HepG2 (cell line): ENCODE results near the gene NPB. TPM values are rescaled to one million over a fixed set of nuclear protein-coding genes. Genes with fewer than 3 reads are reported as not detected.

Experiments used
- ATAC-seq: fragments of 200-7000 bp; cut with Tn5 transposase; 3 replicates; pipeline ENCODE4 v1.9.1; 2020; ENCODE audit warnings: mild to moderate bottlenecking, moderate library complexity
- BruUV-seq: library from RNA; stranded (reverse); fragments of 400-500 nt; replicated peaks from 2 replicates; lab custom pipeline; 2021; lab: Mats Ljungman, UMichigan
- CTCF ChIA-PET: fragments of 300-600 bp; formaldehyde crosslinking; extraction: SDS; loops from one replicate; lab custom pipeline; 2021; ENCODE audit warnings: low total read pairs, inconsistent platforms, low intra/inter-chr PET ratio; lab: Yijun Ruan, JAX
- POLR2A ChIA-PET: fragments of 350-600 bp; sonication (Branson Sonifier 250); formaldehyde crosslinking; loops from one replicate; lab custom pipeline; 2020; ENCODE audit warnings: antibody characterized with exemption, inconsistent platforms; lab: Yijun Ruan, JAX
- DNase-seq: peaks from one replicate; pipeline ENCODE4 v3.0.0-alpha.2; 2015; ENCODE audit warnings: low spot score
- FAIRE-seq: peaks from 3 replicates; lab custom pipeline; 2011; peaks lifted over from hg19 to GRCh38; lab: Jason Lieb, UNC
- H2AFZ ChIP-seq: one replicate; pipeline ENCODE4 v1.6.1; 2011; ENCODE audit warnings: low read length, inconsistent platforms
- H3K27ac ChIP-seq: fragments of 300-600 bp; 3 replicates; pipeline ENCODE4 v1.8.0; 2011; ENCODE audit warnings: mixed run types, mild to moderate bottlenecking, mixed read lengths, low read length, inconsistent platforms; ENCODE audit not compliant: insufficient read depth; ENCODE audit errors: extremely low read length
- H3K27me3 ChIP-seq, 2 experiments: fragments of 200-600 bp in 1 of 2; 2 replicates in 1 of 2; 3 replicates in 1 of 2; pipeline versions ENCODE4 v1.6.0 to v1.8.0; 2011; ENCODE audit warnings: low read length in 2 of 2, mild to moderate bottlenecking in 2 of 2, moderate library complexity in 2 of 2, inconsistent platforms in 1 of 2; ENCODE audit not compliant: insufficient read depth in 2 of 2, control insufficient read depth in 1 of 2
- H3K36me3 ChIP-seq, 2 experiments: fragments of 200-600 bp in 1 of 2; replicated peaks in 1 of 2; 2 replicates in 1 of 2; 3 replicates in 1 of 2; pipeline versions ENCODE4 v1.5.1 to v1.8.0; 2011; ENCODE audit warnings: low read length in 2 of 2, inconsistent platforms in 1 of 2; ENCODE audit not compliant: insufficient read depth in 2 of 2, control insufficient read depth in 1 of 2
- H3K4me1 ChIP-seq: 2 replicates; pipeline ENCODE4 v1.5.1; 2012; ENCODE audit warnings: low read length, inconsistent platforms; ENCODE audit not compliant: insufficient read depth
- H3K4me2 ChIP-seq: 2 replicates; pipeline ENCODE4 v1.6.0; 2011; ENCODE audit warnings: low read depth, low read length, inconsistent platforms
- H3K4me3 ChIP-seq, 3 experiments: fragments of 200-600 bp in 1 of 3; sonication (generic), shearing (Covaris generic) in 1 of 3; replicated peaks in 1 of 3; 2 replicates each; pipeline ENCODE4 v1.5.1; 2011 to 2016; ENCODE audit warnings: low read length in 3 of 3, inconsistent platforms in 2 of 3, low read depth in 2 of 3, mild to moderate bottlenecking in 2 of 3, control low read depth in 1 of 3, mixed read lengths in 1 of 3; ENCODE audit not compliant: insufficient read depth in 1 of 3
- H3K79me2 ChIP-seq: one replicate; pipeline ENCODE4 v1.6.1; 2011; ENCODE audit warnings: low read length, inconsistent platforms; ENCODE audit not compliant: insufficient read depth
- H3K9ac ChIP-seq: 2 replicates; pipeline ENCODE4 v1.6.0; 2011; ENCODE audit warnings: mild to moderate bottlenecking, low read depth, low read length, inconsistent platforms; ENCODE audit not compliant: insufficient read depth
- H3K9me3 ChIP-seq: 2 replicates; pipeline ENCODE4 v1.5.1; 2012; ENCODE audit warnings: mild to moderate bottlenecking, low read length
- H4K20me1 ChIP-seq: 2 replicates; pipeline ENCODE4 v1.6.0; 2011; ENCODE audit warnings: inconsistent platforms, mild to moderate bottlenecking, low read length, moderate library complexity; ENCODE audit not compliant: insufficient read depth
- AKAP8 ChIP-seq: sonication (generic); formaldehyde crosslinking; IDR thresholded peaks from 2 replicates; pipeline ENCODE4 v1.5.1; 2020; ENCODE audit warnings: mild to moderate bottlenecking, missing genetic modification reagents
- GABPB1 ChIP-seq: IDR thresholded peaks from 2 replicates; pipeline ENCODE4 v1.6.1; 2016; ENCODE audit warnings: mild to moderate bottlenecking, missing genetic modification reagents, moderate library complexity, missing compliant biosample characterization
- HES4 ChIP-seq: sonication (generic); formaldehyde crosslinking; IDR thresholded peaks from 2 replicates; pipeline ENCODE4 v1.9.0; 2021; ENCODE audit warnings: mild to moderate bottlenecking, missing genetic modification reagents, borderline replicate concordance
- MTA1 ChIP-seq: sonication (generic); formaldehyde crosslinking; IDR thresholded peaks from 2 replicates; pipeline ENCODE4 v1.4.0; 2020; ENCODE audit warnings: missing genetic modification reagents, mild to moderate bottlenecking, borderline replicate concordance
- PHF20 ChIP-seq: sonication (generic); formaldehyde crosslinking; IDR thresholded peaks from 2 replicates; pipeline ENCODE4 v1.5.0; 2020; ENCODE audit warnings: mild to moderate bottlenecking, missing genetic modification reagents
- TMF1 ChIP-seq: sonication (generic); formaldehyde crosslinking; IDR thresholded peaks from 2 replicates; pipeline ENCODE4 v1.8.1; 2022; ENCODE audit warnings: low read depth, missing genetic modification reagents
- ZNF280D ChIP-seq: sonication (generic); formaldehyde crosslinking; IDR thresholded peaks from 2 replicates; pipeline ENCODE4 v1.5.1; 2020; ENCODE audit warnings: mild to moderate bottlenecking, missing genetic modification reagents
- ZNF563 ChIP-seq: sonication (generic); formaldehyde crosslinking; IDR thresholded peaks from 2 replicates; pipeline ENCODE4 v1.8.0; 2022; ENCODE audit warnings: mild to moderate bottlenecking, moderate library complexity, missing genetic modification reagents
- ZNF761 ChIP-seq: sonication (generic); formaldehyde crosslinking; conservative IDR thresholded peaks from 2 replicates; pipeline ENCODE4 v1.4.0; 2020; ENCODE audit warnings: mild to moderate bottlenecking, missing genetic modification reagents
- WGBS: methylation state at CpG from one replicate; pipeline ENCODE4 v1.1.6; 2017; ENCODE audit warnings: low lambda C conversion rate; 5-methylcytosine and 5-hydroxymethylcytosine counted together
- in situ Hi-C: cut with HindIII; loops from 2 replicates; pipeline ENCODE4 v1.10.0; 2017; ENCODE audit warnings: low pct_unique_long_range_greater_than_20kb; ENCODE audit not compliant: extremely low pct_ligation_motif_present
- intact Hi-C: fragments of 100-400 bp; cut with micrococcal nuclease; formaldehyde crosslinking; loops from one replicate; pipeline ENCODE4 v1.10.0; 2022; ENCODE audit not compliant: unreplicated experiment
- polyA plus RNA-seq, 8 experiments: library from polyadenylated mRNA; depleted of rRNA in 3 of 8; stranded (reverse) in 7 of 8; unstranded in 1 of 8; fragments of >200 nt; fragmentation: Illumina TruSeq in 4 of 8; extraction: Trizol in 4 of 8; gene quantifications; 2 replicates each; pipeline versions ENCODE4 v1.2.1 to v1.2.3, GENCODE V29; 2011 to 2016; ENCODE audit warnings: low read depth in 4 of 8, missing spikeins in 1 of 8, mixed read lengths in 1 of 8; ENCODE audit not compliant: insufficient read depth in 1 of 8
- total RNA-seq, 5 experiments: library from RNA; depleted of rRNA; stranded (reverse); fragments of >200 nt; fragmentation: Illumina TruSeq; extraction: Trizol; gene quantifications; 2 replicates each; pipeline ENCODE4 v1.2.3, GENCODE V29; 2016; ENCODE audit warnings: low read depth in 1 of 5
- TF ChIP-seq, protein P1 (sequence below): IDR thresholded peaks from 2 replicates; pipeline ENCODE4 v1.6.1; 2018; ENCODE audit warnings: missing genetic modification reagents, mild to moderate bottlenecking, missing compliant biosample characterization
- TF ChIP-seq, protein P2 (sequence below): sonication (generic); formaldehyde crosslinking; IDR thresholded peaks from 2 replicates; pipeline ENCODE4 v1.8.0; 2022; ENCODE audit warnings: missing genetic modification reagents, mild to moderate bottlenecking, inconsistent platforms, borderline replicate concordance

Gene NPB
- total and polyA plus RNA-seq, 2 of the 13 experiments (the other 11 are each of a cell fraction or from before 2014, with no cell fraction given): 0.11 to 0.93 TPM

- H3K9me3 ChIP-seq: no peaks in the 10 kb centered on the region
- H3K79me2 ChIP-seq: peaks cover 33% of the 10 kb centered on the region
- peaks cover 14% of the 10 kb centered on the region; the same call in 1 of the 2 replicates for H4K20me1 ChIP-seq
- WGBS: 94% methylated on average over 11 of the region's 11 CpGs
- H3K4me2 ChIP-seq: peak overlapping the region; percentile 99
- H3K36me3 ChIP-seq: peaks cover 53 to 76% of the 10 kb centered on the region in 2 experiments
- H3K27ac ChIP-seq: peak overlapping the region; percentile 99
- H3K9ac ChIP-seq: peak overlapping the region; percentile 99; the same call in 1 of the 2 replicates
- H3K4me3 ChIP-seq: peak overlapping the region in 1 of 3 experiments; percentile 99; a peak in 1 of 6 replicates
- CTCF ChIA-PET: no interaction called here
- no peaks in the 10 kb centered on the region; a peak in 1 of 5 replicates for H3K27me3 ChIP-seq
- DNase-seq (no peak), FAIRE-seq (no peak), ATAC-seq (no peak)
- POLR2A ChIA-PET: interaction anchor here (1.4 to 3.5 kb wide), 5 partner anchors 8 to 129 kb away, joined by 3 to 52 read pairs (median 8); partner anchors contain the start of genes ALYREF, ANAPC11, DCXR and MAFG
- TF ChIP-seq, protein P1, sequence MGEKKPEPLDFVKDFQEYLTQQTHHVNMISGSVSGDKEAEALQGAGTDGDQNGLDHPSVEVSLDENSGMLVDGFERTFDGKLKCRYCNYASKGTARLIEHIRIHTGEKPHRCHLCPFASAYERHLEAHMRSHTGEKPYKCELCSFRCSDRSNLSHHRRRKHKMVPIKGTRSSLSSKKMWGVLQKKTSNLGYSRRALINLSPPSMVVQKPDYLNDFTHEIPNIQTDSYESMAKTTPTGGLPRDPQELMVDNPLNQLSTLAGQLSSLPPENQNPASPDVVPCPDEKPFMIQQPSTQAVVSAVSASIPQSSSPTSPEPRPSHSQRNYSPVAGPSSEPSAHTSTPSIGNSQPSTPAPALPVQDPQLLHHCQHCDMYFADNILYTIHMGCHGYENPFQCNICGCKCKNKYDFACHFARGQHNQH (CRISPR knock-in tag): peak; percentile 9; the same call in 1 of the 2 replicates
- no peak for TF ChIP-seq ZNF761 (CRISPR knock-in tag)
- TF ChIP-seq GABPB1 (CRISPR knock-in tag): 0 out of 2 replicates have a peak, but pooled peaks have one; percentile 6
- TF ChIP-seq PHF20 (CRISPR knock-in tag): 0 out of 2 replicates have a peak, but pooled peaks have one; percentile 24
- intact Hi-C loops (no loop called here), in situ Hi-C loops (no loop called here)
- BruUV-seq: no TSS peak
- H3K4me1 ChIP-seq: peaks cover 38% of the 10 kb centered on the region
- no peak overlapping the region for H2AFZ ChIP-seq
Observed at GRCh38 chr17:81908793-81909192, 6.8 kb downstream of the NPB start.

GRCh38 chr17:81909231-81909630, 7.2 kb downstream of the NPB start:
- ATAC-seq (no peak), DNase-seq (no peak), FAIRE-seq (no peak)
- Histone ChIP-seq H3K9me3 (no peaks in the 10 kb centered on the region), H3K27ac (peak overlapping the region; percentile 99), H3K4me1 (peaks cover 38% of the 10 kb centered on the region), H4K20me1 (peaks cover 10% of the 10 kb centered on the region; the same call in 1 of the 2 replicates), H3K79me2 (peaks cover 33% of the 10 kb centered on the region), H3K4me2 (peak overlapping the region; percentile 99), H3K4me3 (peak overlapping the region in 1 of 3 experiments; percentile 99; a peak in 2 of 6 replicates), H3K27me3 (no peaks in the 10 kb centered on the region; a peak in 1 of 5 replicates), H2AFZ (no peak overlapping the region), H3K9ac (peak overlapping the region; percentile 99), H3K36me3 (peaks cover 55 to 77% of the 10 kb centered on the region in 2 experiments)
- CTCF ChIA-PET: no interaction called here
- POLR2A ChIA-PET: interaction anchor here (0.8 to 3.5 kb wide), 15 partner anchors 8 to 128 kb away, joined by 3 to 52 read pairs (median 4); partner anchors contain the start of genes ALYREF, ANAPC11, ARHGDIA and CENPX
- no TSS peak for BruUV-seq
- intact Hi-C loops: no loop called here
- 94% methylated on average over 7 of the region's 12 CpGs for WGBS
- in situ Hi-C loops: no loop called here
- TF ChIP-seq TMF1 (CRISPR knock-in tag): 0 out of 2 replicates have a peak, but pooled peaks have one; percentile 47
- TF ChIP-seq, protein P2, sequence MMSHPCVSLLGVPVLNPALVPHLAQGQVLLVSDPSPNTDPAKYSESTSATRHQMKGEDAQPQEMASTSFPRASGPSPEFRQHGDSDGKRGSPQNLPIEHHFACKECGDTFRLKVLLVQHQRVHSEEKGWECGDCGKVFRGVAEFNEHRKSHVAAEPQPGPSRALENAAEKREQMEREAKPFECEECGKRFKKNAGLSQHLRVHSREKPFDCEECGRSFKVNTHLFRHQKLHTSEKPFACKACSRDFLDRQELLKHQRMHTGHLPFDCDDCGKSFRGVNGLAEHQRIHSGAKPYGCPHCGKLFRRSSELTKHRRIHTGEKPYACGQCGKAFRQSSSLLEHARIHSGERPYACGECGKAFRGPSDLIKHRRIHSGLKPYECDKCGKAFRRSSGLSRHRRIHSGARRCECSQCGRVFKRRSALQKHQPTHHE: peak; percentile 33; the same call in 1 of the 2 replicates
- TF ChIP-seq HES4 (CRISPR knock-in tag): 0 out of 2 replicates have a peak, but pooled peaks have one; percentile 30
- TF ChIP-seq MTA1 (CRISPR knock-in tag): peak; percentile 84; the same call in 1 of the 2 replicates
- TF ChIP-seq ZNF563: peak; percentile 35; the same call in 1 of the 2 replicates
- TF ChIP-seq ZNF280D (CRISPR knock-in tag): no peak
- TF ChIP-seq AKAP8 (CRISPR knock-in tag): 0 out of 2 replicates have a peak, but pooled peaks have one; percentile 30
